GM23338 (cell line): ENCODE measurements around the gene GRID2. TPM values are rescaled to one million over a fixed set of nuclear protein-coding genes. Genes with fewer than 3 reads are reported as not detected.

ENCODE experiments used
- ATAC-seq: fragments of 200-7000 bp; cut with Tn5 transposase; 3 replicates; pipeline ENCODE4 v1.9.1; 2020
- DNase-seq: peaks from one replicate; pipeline ENCODE4 v3.0.0-alpha.2; 2015; ENCODE audit warnings: low spot score
- H2AFZ ChIP-seq: fragments of 200-600 bp; sonication (generic); 2 replicates; pipeline ENCODE4 v1.8.0; 2016; ENCODE audit warnings: antibody characterized with exemption, mild to moderate bottlenecking, moderate library complexity
- H3F3A ChIP-seq: fragments of 200-600 bp; sonication (generic); replicated peaks from 2 replicates; pipeline ENCODE4 v1.8.0; 2017; ENCODE audit warnings: antibody characterized with exemption, mixed run types, low read depth
- H3K27ac ChIP-seq: fragments of 200-600 bp; sonication (generic); 2 replicates; pipeline ENCODE4 v1.6.1; 2016; ENCODE audit warnings: low read depth
- H3K27me3 ChIP-seq: fragments of 200-600 bp; sonication (generic); 2 replicates; pipeline ENCODE4 v1.8.0; 2016; ENCODE audit warnings: mild to moderate bottlenecking, mixed run types, moderate library complexity; ENCODE audit not compliant: insufficient read depth
- H3K36me3 ChIP-seq: fragments of 200-600 bp; sonication (generic); 2 replicates; pipeline ENCODE4 v1.8.0; 2016; ENCODE audit warnings: mild to moderate bottlenecking; ENCODE audit not compliant: insufficient read depth
- H3K4me1 ChIP-seq: fragments of 200-600 bp; sonication (generic); 2 replicates; pipeline ENCODE4 v1.8.0; 2016; ENCODE audit warnings: mild to moderate bottlenecking, moderate library complexity; ENCODE audit not compliant: insufficient read depth
- H3K4me2 ChIP-seq: fragments of 200-600 bp; sonication (generic); 2 replicates; pipeline ENCODE4 v1.7.1; 2017; ENCODE audit warnings: mixed run types
- H3K4me3 ChIP-seq: fragments of 200-600 bp; sonication (generic); 2 replicates; pipeline ENCODE4 v1.6.1; 2016; ENCODE audit warnings: mixed run types
- H3K79me2 ChIP-seq: fragments of 200-600 bp; sonication (generic); replicated peaks from 2 replicates; pipeline ENCODE4 v1.8.0; 2017; ENCODE audit warnings: mild to moderate bottlenecking; ENCODE audit not compliant: insufficient read depth
- H3K9me2 ChIP-seq: fragments of 200-600 bp; sonication (generic); 2 replicates; pipeline ENCODE4 v1.8.0; 2017; ENCODE audit not compliant: insufficient read depth
- H4K20me1 ChIP-seq: fragments of 200-600 bp; sonication (generic); replicated peaks from 2 replicates; pipeline ENCODE4 v1.8.0; 2017; ENCODE audit warnings: mild to moderate bottlenecking; ENCODE audit not compliant: insufficient read depth
- H3K27ac Mint-ChIP-seq: 2 replicates; pipeline ENCODE4 v1.8.0; 2020; ENCODE audit warnings: inconsistent platforms, mild to moderate bottlenecking, moderate library complexity, mixed read lengths
- H3K27me3 Mint-ChIP-seq: 3 replicates; pipeline ENCODE4 v1.8.0; 2022; ENCODE audit warnings: low read depth, mild to moderate bottlenecking, moderate library complexity, mixed read lengths, inconsistent platforms; ENCODE audit not compliant: insufficient read depth, poor library complexity
- H3K36me3 Mint-ChIP-seq: 3 replicates; pipeline ENCODE4 v1.8.0; 2021; ENCODE audit warnings: low read depth, mild to moderate bottlenecking, inconsistent platforms, moderate library complexity, mixed read lengths
- H3K4me1 Mint-ChIP-seq: 3 replicates; pipeline ENCODE4 v1.8.0; 2020; ENCODE audit warnings: mild to moderate bottlenecking, inconsistent platforms, mixed read lengths
- H3K4me3 Mint-ChIP-seq: 3 replicates; pipeline ENCODE4 v1.8.0; 2021; ENCODE audit warnings: moderate library complexity, mild to moderate bottlenecking, inconsistent platforms, mixed read lengths
- H3K9me3 Mint-ChIP-seq: 3 replicates; pipeline ENCODE4 v1.8.0; 2020; ENCODE audit warnings: moderate library complexity, mild to moderate bottlenecking, inconsistent platforms, mixed read lengths
- CREB1 ChIP-seq: fragments of 250-450 bp; sonication (Bioruptor Pico); IDR thresholded peaks from 2 replicates; pipeline ENCODE4 v1.5.0; 2020; ENCODE audit warnings: low read depth, mild to moderate bottlenecking, moderate library complexity
- NANOG ChIP-seq: IDR thresholded peaks from 2 replicates; pipeline ENCODE4 v1.6.1; 2016; ENCODE audit warnings: antibody characterized with exemption, borderline replicate concordance
- ZNF114 ChIP-seq: fragments of 250-450 bp; sonication (Bioruptor Pico); IDR thresholded peaks from 2 replicates; pipeline ENCODE4 v1.5.0; 2020; ENCODE audit warnings: mild to moderate bottlenecking, moderate library complexity
- polyA plus RNA-seq: library from polyadenylated mRNA; unstranded; fragments of >200 nt; fragmentation: Nextera tagmentation; extraction: Ambion mirVana; gene quantifications from 2 replicates; pipeline ENCODE4 v1.2.1, GENCODE V29; 2016
- total RNA-seq: library from RNA; depleted of rRNA; stranded (reverse); fragments of >200 nt; shearing (Covaris generic); gene quantifications from 2 replicates; pipeline ENCODE4 v1.2.3, GENCODE V29; 2014
- TF ChIP-seq, protein P1 (sequence below), 2 experiments: fragments of 200-600 bp in 1 of 2; sonication (generic) in 1 of 2; conservative IDR thresholded peaks; 2 replicates each; pipeline versions ENCODE4 v1.5.1 to v1.6.1; 2016 to 2017; ENCODE audit warnings: antibody characterized with exemption in 2 of 2, low read depth in 2 of 2, mild to moderate bottlenecking in 2 of 2, moderate library complexity in 1 of 2
- TF ChIP-seq, protein P2 (sequence below): IDR thresholded peaks from one replicate; pipeline ENCODE4 v1.6.1; 2018; ENCODE audit warnings: antibody characterized with exemption; ENCODE audit not compliant: unreplicated experiment

The GRID2 gene
- total and polyA plus RNA-seq, 2 experiments from 2014 or later: 19.9 to 65.4 TPM

DNA sequence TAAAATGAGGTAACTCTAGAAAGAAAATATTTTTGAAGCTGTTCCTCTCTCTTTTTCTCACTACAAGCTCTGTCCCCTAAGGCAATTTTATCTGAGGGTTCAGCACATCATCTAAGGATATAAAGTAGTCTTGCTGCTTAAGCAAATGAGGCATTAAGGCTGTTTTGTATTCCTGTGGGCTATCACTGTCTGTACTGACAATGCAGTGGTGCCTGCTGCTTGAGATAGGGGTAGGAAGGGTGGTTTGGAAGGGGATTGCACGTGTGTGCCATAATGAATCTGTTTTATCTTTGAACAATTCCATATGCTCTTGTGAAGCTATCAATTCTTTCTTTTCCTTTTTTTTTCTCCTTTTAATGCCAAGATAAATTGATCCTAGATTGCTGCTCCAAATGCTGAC, 1396.8 kb downstream of the GRID2 start (continued):
- TF ChIP-seq, protein P1, sequence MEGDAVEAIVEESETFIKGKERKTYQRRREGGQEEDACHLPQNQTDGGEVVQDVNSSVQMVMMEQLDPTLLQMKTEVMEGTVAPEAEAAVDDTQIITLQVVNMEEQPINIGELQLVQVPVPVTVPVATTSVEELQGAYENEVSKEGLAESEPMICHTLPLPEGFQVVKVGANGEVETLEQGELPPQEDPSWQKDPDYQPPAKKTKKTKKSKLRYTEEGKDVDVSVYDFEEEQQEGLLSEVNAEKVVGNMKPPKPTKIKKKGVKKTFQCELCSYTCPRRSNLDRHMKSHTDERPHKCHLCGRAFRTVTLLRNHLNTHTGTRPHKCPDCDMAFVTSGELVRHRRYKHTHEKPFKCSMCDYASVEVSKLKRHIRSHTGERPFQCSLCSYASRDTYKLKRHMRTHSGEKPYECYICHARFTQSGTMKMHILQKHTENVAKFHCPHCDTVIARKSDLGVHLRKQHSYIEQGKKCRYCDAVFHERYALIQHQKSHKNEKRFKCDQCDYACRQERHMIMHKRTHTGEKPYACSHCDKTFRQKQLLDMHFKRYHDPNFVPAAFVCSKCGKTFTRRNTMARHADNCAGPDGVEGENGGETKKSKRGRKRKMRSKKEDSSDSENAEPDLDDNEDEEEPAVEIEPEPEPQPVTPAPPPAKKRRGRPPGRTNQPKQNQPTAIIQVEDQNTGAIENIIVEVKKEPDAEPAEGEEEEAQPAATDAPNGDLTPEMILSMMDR (conservative IDR thresholded peaks at IDR 0.05; ENCODE audit: low read depth in 2 of 2): no peak
- TF ChIP-seq NANOG: no peak
- TF ChIP-seq, protein P2, sequence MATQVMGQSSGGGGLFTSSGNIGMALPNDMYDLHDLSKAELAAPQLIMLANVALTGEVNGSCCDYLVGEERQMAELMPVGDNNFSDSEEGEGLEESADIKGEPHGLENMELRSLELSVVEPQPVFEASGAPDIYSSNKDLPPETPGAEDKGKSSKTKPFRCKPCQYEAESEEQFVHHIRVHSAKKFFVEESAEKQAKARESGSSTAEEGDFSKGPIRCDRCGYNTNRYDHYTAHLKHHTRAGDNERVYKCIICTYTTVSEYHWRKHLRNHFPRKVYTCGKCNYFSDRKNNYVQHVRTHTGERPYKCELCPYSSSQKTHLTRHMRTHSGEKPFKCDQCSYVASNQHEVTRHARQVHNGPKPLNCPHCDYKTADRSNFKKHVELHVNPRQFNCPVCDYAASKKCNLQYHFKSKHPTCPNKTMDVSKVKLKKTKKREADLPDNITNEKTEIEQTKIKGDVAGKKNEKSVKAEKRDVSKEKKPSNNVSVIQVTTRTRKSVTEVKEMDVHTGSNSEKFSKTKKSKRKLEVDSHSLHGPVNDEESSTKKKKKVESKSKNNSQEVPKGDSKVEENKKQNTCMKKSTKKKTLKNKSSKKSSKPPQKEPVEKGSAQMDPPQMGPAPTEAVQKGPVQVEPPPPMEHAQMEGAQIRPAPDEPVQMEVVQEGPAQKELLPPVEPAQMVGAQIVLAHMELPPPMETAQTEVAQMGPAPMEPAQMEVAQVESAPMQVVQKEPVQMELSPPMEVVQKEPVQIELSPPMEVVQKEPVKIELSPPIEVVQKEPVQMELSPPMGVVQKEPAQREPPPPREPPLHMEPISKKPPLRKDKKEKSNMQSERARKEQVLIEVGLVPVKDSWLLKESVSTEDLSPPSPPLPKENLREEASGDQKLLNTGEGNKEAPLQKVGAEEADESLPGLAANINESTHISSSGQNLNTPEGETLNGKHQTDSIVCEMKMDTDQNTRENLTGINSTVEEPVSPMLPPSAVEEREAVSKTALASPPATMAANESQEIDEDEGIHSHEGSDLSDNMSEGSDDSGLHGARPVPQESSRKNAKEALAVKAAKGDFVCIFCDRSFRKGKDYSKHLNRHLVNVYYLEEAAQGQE: no peak
- TF ChIP-seq ZNF114 (CRISPR knock-in tag): no peak
- TF ChIP-seq CREB1 (CRISPR knock-in tag): no peak

DNA sequence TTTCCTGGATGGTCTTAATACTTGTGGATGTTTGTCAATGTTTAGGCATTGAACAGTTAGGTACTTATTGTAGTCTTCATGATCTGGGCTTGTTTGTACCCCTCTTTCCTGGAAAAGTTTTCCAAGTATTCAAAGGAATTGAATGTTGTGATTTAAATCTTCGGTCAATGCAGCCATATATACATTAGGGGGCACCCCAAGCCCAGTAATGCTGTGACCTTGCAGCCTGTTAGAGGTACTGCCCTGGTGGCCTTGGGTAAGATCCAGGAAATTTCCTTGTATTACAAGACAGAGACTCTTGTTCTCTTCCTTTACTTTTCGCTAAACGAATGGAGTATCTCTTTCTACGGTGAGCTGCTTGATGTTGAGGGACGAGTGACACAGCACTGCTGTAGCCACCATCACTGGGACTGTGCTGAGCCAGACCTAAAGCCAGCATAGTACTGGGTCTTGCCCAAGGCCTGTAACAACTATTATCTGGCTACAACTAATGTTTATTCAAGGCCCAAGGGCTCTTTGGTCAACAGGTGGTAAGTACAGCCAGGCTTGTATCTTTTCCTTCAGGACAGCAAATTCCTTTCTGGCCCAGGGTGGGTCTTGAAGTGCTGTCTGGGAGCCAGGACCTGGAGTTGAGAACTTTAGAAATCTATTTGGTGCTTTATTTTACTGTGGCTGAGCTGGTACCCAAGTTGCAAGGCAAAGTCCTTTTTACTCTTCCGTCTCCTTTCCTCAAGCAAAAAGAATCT, 1406.5 kb downstream of the GRID2 start:
- no peaks in the 10 kb centered on the region for H3K79me2 ChIP-seq
- H3K4me1 ChIP-seq: no peaks in the 10 kb centered on the region
- no peaks in the 10 kb centered on the region for H3K36me3 ChIP-seq
- ATAC-seq (peak; percentile 98), DNase-seq (peak; percentile 81)
- no peaks in the 10 kb centered on the region for H3K36me3 Mint-ChIP-seq
- TF ChIP-seq, protein P1 (conservative IDR thresholded peaks at IDR 0.05; ENCODE audit: low read depth in 2 of 2): peak; percentile 83 to 89
- TF ChIP-seq NANOG: no peak
- H3K4me3 Mint-ChIP-seq: no peak overlapping the region
- H3K9me3 Mint-ChIP-seq: no peaks in the 10 kb centered on the region
- no peak overlapping the region for H2AFZ ChIP-seq
- H3K4me1 Mint-ChIP-seq: peaks cover 7% of the 10 kb centered on the region
- no peak overlapping the region for H3K4me2 ChIP-seq
- no peaks in the 10 kb centered on the region for H3K27me3 Mint-ChIP-seq
- H3K27ac Mint-ChIP-seq: peak overlapping the region; percentile 32; the same call in 1 of the 2 replicates
- no peaks in the 10 kb centered on the region for H4K20me1 ChIP-seq
- no peaks in the 10 kb centered on the region for H3K27me3 ChIP-seq
- H3K4me3 ChIP-seq: no peak overlapping the region
- H3F3A ChIP-seq: no peaks in the 10 kb centered on the region
- H3K27ac ChIP-seq: no peak overlapping the region
- H3K9me2 ChIP-seq: no peaks in the 10 kb centered on the region
